ENCODE results near the gene CNDP1.

Gene CNDP1

GRCh38 chr18:74539289-74539688, 5.0 kb downstream of the CNDP1 start:
- no peak for TF ChIP-seq TCF12 (IDR thresholded peaks at IDR 0.05; ENCODE audit: low read depth)
- no peak for TF ChIP-seq MAX (IDR thresholded peaks at IDR 0.05)
- no peak for TF ChIP-seq RAD21 (IDR thresholded peaks at IDR 0.05; ENCODE audit: low read depth)
- no peak for TF ChIP-seq EP300 (IDR thresholded peaks at IDR 0.05; ENCODE audit: borderline replicate concordance)
- TF ChIP-seq NFIC (IDR thresholded peaks at IDR 0.05) = no peak
- TF ChIP-seq FOXM1 (IDR thresholded peaks at IDR 0.05; ENCODE audit: borderline replicate concordance, low read depth) = no peak
- TF ChIP-seq TEAD4 (IDR thresholded peaks at IDR 0.05) = no peak
- no peak for TF ChIP-seq REST (IDR thresholded peaks at IDR 0.05; ENCODE audit: low read depth)
- TF ChIP-seq USF1 (IDR thresholded peaks at IDR 0.05) = no peak

GRCh38 chr18:74540652-74541421, 6.5 kb downstream of the CNDP1 start:
- no peak for TF ChIP-seq RAD21 (IDR thresholded peaks at IDR 0.05; ENCODE audit: low read depth)
- no peak for TF ChIP-seq USF1 (IDR thresholded peaks at IDR 0.05)
- TF ChIP-seq CEBPB (IDR thresholded peaks at IDR 0.05) = no peak
- no peak for TF ChIP-seq ZBTB7A (IDR thresholded peaks at IDR 0.05; ENCODE audit: low read depth)
- TF ChIP-seq EP300 (IDR thresholded peaks at IDR 0.05; ENCODE audit: borderline replicate concordance) = no peak
- no peak for TF ChIP-seq TCF12 (IDR thresholded peaks at IDR 0.05; ENCODE audit: low read depth)
- no peak for TF ChIP-seq YY1 (IDR thresholded peaks at IDR 0.05; ENCODE audit: low read depth)
- TF ChIP-seq FOXM1 (IDR thresholded peaks at IDR 0.05; ENCODE audit: borderline replicate concordance, low read depth) = no peak
- no peak for TF ChIP-seq NFIC (IDR thresholded peaks at IDR 0.05)
- no peak for TF ChIP-seq EGR1 (IDR thresholded peaks at IDR 0.05)
- no peak for TF ChIP-seq CREB1 (IDR thresholded peaks at IDR 0.05; ENCODE audit: low read depth)
- no peak for TF ChIP-seq TEAD4 (IDR thresholded peaks at IDR 0.05)
- TF ChIP-seq TAF1 (IDR thresholded peaks at IDR 0.05; ENCODE audit: low read depth) = no peak
- no peak for TF ChIP-seq REST (IDR thresholded peaks at IDR 0.05; ENCODE audit: low read depth)
- no peak for TF ChIP-seq MAX (IDR thresholded peaks at IDR 0.05)

- TF ChIP-seq MAX (IDR thresholded peaks at IDR 0.05) (no peak), CEBPB (IDR thresholded peaks at IDR 0.05) (no peak)
These were observed 7.6 kb downstream of the CNDP1 start for GRCh38 chr18:74541703-74542555.

- TF ChIP-seq MAX (IDR thresholded peaks at IDR 0.05) (no peak), TAF1 (IDR thresholded peaks at IDR 0.05; ENCODE audit: low read depth) (no peak)
These were observed 10.6 kb downstream of the CNDP1 start for GRCh38 chr18:74544898-74545297.

GRCh38 chr18:74546007-74546406, 11.7 kb downstream of the CNDP1 start:
- TF ChIP-seq REST (IDR thresholded peaks at IDR 0.05; ENCODE audit: low read depth) = no peak
- TF ChIP-seq NFIC (IDR thresholded peaks at IDR 0.05) = no peak
- TF ChIP-seq CEBPB (IDR thresholded peaks at IDR 0.05) = no peak
- TF ChIP-seq EGR1 (IDR thresholded peaks at IDR 0.05) = no peak
- TF ChIP-seq YY1 (IDR thresholded peaks at IDR 0.05; ENCODE audit: low read depth) = no peak
- no peak for TF ChIP-seq TEAD4 (IDR thresholded peaks at IDR 0.05)
- no peak for TF ChIP-seq CREB1 (IDR thresholded peaks at IDR 0.05; ENCODE audit: low read depth)
- TF ChIP-seq MAX (IDR thresholded peaks at IDR 0.05) = no peak
- TF ChIP-seq TCF12 (IDR thresholded peaks at IDR 0.05; ENCODE audit: low read depth) = no peak
- TF ChIP-seq FOXM1 (IDR thresholded peaks at IDR 0.05; ENCODE audit: borderline replicate concordance, low read depth) = no peak
- no peak for TF ChIP-seq USF1 (IDR thresholded peaks at IDR 0.05)
- TF ChIP-seq ZBTB7A (IDR thresholded peaks at IDR 0.05; ENCODE audit: low read depth) = no peak
- TF ChIP-seq RAD21 (IDR thresholded peaks at IDR 0.05; ENCODE audit: low read depth) = no peak
- no peak for TF ChIP-seq EP300 (IDR thresholded peaks at IDR 0.05; ENCODE audit: borderline replicate concordance)
- TF ChIP-seq TAF1 (IDR thresholded peaks at IDR 0.05; ENCODE audit: low read depth) = no peak

Data from Ishikawa (cell line).